Mesenchymal stem cell (in vitro differentiated cells and primary cell): ENCODE measurements around the gene PTPRN2.

Experiments
- DNase-seq: peaks from one replicate; pipeline ENCODE4 v3.0.0-alpha.2; 2013
- H2AFZ ChIP-seq: one replicate; pipeline ENCODE4 v1.6.1; 2013; ENCODE audit warnings: low read depth, mild to moderate bottlenecking, control low read depth, inconsistent platforms, low read length, moderate library complexity
- H2AK5ac ChIP-seq: 2 replicates; pipeline ENCODE4 v1.6.1; 2013; ENCODE audit warnings: low read length, moderate library complexity, mild to moderate bottlenecking, inconsistent platforms; ENCODE audit not compliant: severe bottlenecking
- H2BK120ac ChIP-seq: one replicate; pipeline ENCODE4 v1.6.1; 2013; ENCODE audit warnings: low read depth, mild to moderate bottlenecking, inconsistent platforms, low read length, moderate library complexity
- H2BK12ac ChIP-seq, 2 experiments: one replicate each; pipeline ENCODE4 v1.6.1; 2013; ENCODE audit warnings: inconsistent platforms in 2 of 2, low read length in 2 of 2, mild to moderate bottlenecking in 2 of 2, moderate library complexity in 2 of 2, control low read depth in 1 of 2
- H2BK15ac ChIP-seq: one replicate; pipeline ENCODE4 v1.6.1; 2013; ENCODE audit warnings: mild to moderate bottlenecking, low read depth, inconsistent platforms; ENCODE audit not compliant: poor library complexity, severe bottlenecking
- H2BK5ac ChIP-seq: 2 replicates; pipeline ENCODE4 v1.6.1; 2013; ENCODE audit warnings: low read depth, mild to moderate bottlenecking, low read length, control low read depth, inconsistent platforms; ENCODE audit not compliant: poor library complexity, severe bottlenecking
- H3K14ac ChIP-seq, 2 experiments: one replicate each; pipeline ENCODE4 v1.6.1; 2013; ENCODE audit warnings: inconsistent platforms in 2 of 2, low read length in 2 of 2, control low read depth in 1 of 2, mild to moderate bottlenecking in 1 of 2, moderate library complexity in 1 of 2
- H3K18ac ChIP-seq, 2 experiments: one replicate each; pipeline ENCODE4 v1.6.1; 2013; ENCODE audit warnings: inconsistent platforms in 2 of 2, low read length in 2 of 2, control low read depth in 1 of 2, low read depth in 1 of 2, mild to moderate bottlenecking in 1 of 2
- H3K23ac ChIP-seq, 2 experiments: one replicate each; pipeline ENCODE4 v1.6.1; 2013; ENCODE audit warnings: inconsistent platforms in 2 of 2, low read length in 2 of 2, mild to moderate bottlenecking in 2 of 2, moderate library complexity in 2 of 2, control low read depth in 1 of 2
- H3K27ac ChIP-seq: 2 replicates; pipeline ENCODE4 v1.5.1; 2013; ENCODE audit warnings: mild to moderate bottlenecking, moderate library complexity, low read length, control low read depth, inconsistent platforms; ENCODE audit not compliant: poor library complexity, severe bottlenecking
- H3K27me3 ChIP-seq, 2 experiments: 2 replicates each; pipeline versions ENCODE4 v1.6.1 to v1.7.0; 2013; ENCODE audit warnings: low read length in 2 of 2, mild to moderate bottlenecking in 2 of 2, moderate library complexity in 2 of 2, control low read depth in 1 of 2, inconsistent platforms in 1 of 2; ENCODE audit not compliant: control insufficient read depth in 1 of 2, insufficient read depth in 1 of 2
- H3K36me3 ChIP-seq, 2 experiments: 2 replicates each; pipeline versions ENCODE4 v1.6.1 to v1.7.0; 2013; ENCODE audit warnings: low read length in 2 of 2, control low read depth in 1 of 2, inconsistent platforms in 1 of 2, low read depth in 1 of 2, mild to moderate bottlenecking in 1 of 2; ENCODE audit not compliant: insufficient read depth in 2 of 2, control insufficient read depth in 1 of 2
- H3K4ac ChIP-seq, 2 experiments: one replicate each; pipeline ENCODE4 v1.6.1; 2013; ENCODE audit warnings: inconsistent platforms in 2 of 2, low read length in 2 of 2, mild to moderate bottlenecking in 2 of 2, moderate library complexity in 2 of 2, control low read depth in 1 of 2, low read depth in 1 of 2
- H3K4me1 ChIP-seq: 2 replicates; pipeline ENCODE4 v1.6.1; 2013; ENCODE audit warnings: low read depth, low read length, control low read depth; ENCODE audit not compliant: control insufficient read depth, insufficient read depth
- H3K4me2 ChIP-seq: 2 replicates; pipeline ENCODE4 v1.6.1; 2013; ENCODE audit warnings: low read length, mild to moderate bottlenecking, inconsistent platforms; ENCODE audit not compliant: poor library complexity, severe bottlenecking
- H3K4me3 ChIP-seq, 2 experiments: 2 replicates each; pipeline versions ENCODE4 v1.5.1 to v1.7.0; 2013; ENCODE audit warnings: low read length in 2 of 2, mild to moderate bottlenecking in 2 of 2, control low read depth in 1 of 2, low read depth in 1 of 2; ENCODE audit not compliant: insufficient read depth in 1 of 2
- H3K79me1 ChIP-seq: replicated peaks from 2 replicates; pipeline ENCODE4 v1.6.1; 2013; ENCODE audit warnings: mild to moderate bottlenecking, control low read depth, low read length, inconsistent platforms; ENCODE audit not compliant: poor library complexity, severe bottlenecking
- H3K9ac ChIP-seq: 2 replicates; pipeline ENCODE4 v1.7.0; 2013; ENCODE audit warnings: mild to moderate bottlenecking, low read length, moderate library complexity
- H3K9me3 ChIP-seq: 2 replicates; pipeline ENCODE4 v1.7.0; 2013; ENCODE audit warnings: mild to moderate bottlenecking, low read length; ENCODE audit not compliant: control insufficient read depth
- H4K8ac ChIP-seq: one replicate; pipeline ENCODE4 v1.6.1; 2013; ENCODE audit warnings: inconsistent platforms, mild to moderate bottlenecking, low read length, moderate library complexity
- H4K91ac ChIP-seq: one replicate; pipeline ENCODE4 v1.6.1; 2013; ENCODE audit warnings: mild to moderate bottlenecking, low read length, inconsistent platforms
- WGBS: methylation state at CpG from one replicate; pipeline ENCODE4 v1.1.7; 2013; ENCODE audit warnings: mixed read lengths; 5-methylcytosine and 5-hydroxymethylcytosine counted together

Gene PTPRN2

GRCh38 chr7:158444501-158445420, 142.9 kb downstream of the PTPRN2 start:
- no peaks in the 10 kb centered on the region for H3K36me3 ChIP-seq
- H4K8ac ChIP-seq, result no peak overlapping the region
- no peak overlapping the region for H2BK120ac ChIP-seq
- no peak overlapping the region for H2AK5ac ChIP-seq
- H4K91ac ChIP-seq, result no peak overlapping the region
- no peak overlapping the region for H2BK12ac ChIP-seq
- no peaks in the 10 kb centered on the region for H3K79me1 ChIP-seq
- no peak overlapping the region for H2BK15ac ChIP-seq
- H3K18ac ChIP-seq, result no peak overlapping the region
- no peak overlapping the region for H3K4ac ChIP-seq
- no peak for DNase-seq
- no peaks in the 10 kb centered on the region for H3K4me1 ChIP-seq
- no peak overlapping the region for H3K27ac ChIP-seq
- no peak overlapping the region for H3K23ac ChIP-seq
- no peak overlapping the region for H3K9ac ChIP-seq
- no peak overlapping the region for H3K4me3 ChIP-seq
- WGBS, result 81% methylated on average over 25 of the region's 25 CpGs
- H3K4me2 ChIP-seq, result no peak overlapping the region
- no peak overlapping the region for H2AFZ ChIP-seq
- no peaks in the 10 kb centered on the region for H3K9me3 ChIP-seq
- no peak overlapping the region for H2BK5ac ChIP-seq
- no peaks in the 10 kb centered on the region for H3K27me3 ChIP-seq
- no peak overlapping the region for H3K14ac ChIP-seq

- Histone ChIP-seq H4K91ac (no peak overlapping the region), H3K36me3 (no peaks in the 10 kb centered on the region), H3K9me3 (no peaks in the 10 kb centered on the region), H2BK15ac (no peak overlapping the region), H2AFZ (no peak overlapping the region), H3K18ac (no peak overlapping the region), H2BK120ac (no peak overlapping the region), H3K27ac (no peak overlapping the region), H3K4ac (no peak overlapping the region), H3K4me1 (no peaks in the 10 kb centered on the region), H4K8ac (no peak overlapping the region), H3K23ac (no peak overlapping the region), H3K79me1 (no peaks in the 10 kb centered on the region), H3K4me3 (no peak overlapping the region), H2BK12ac (no peak overlapping the region), H3K4me2 (no peak overlapping the region), H3K9ac (no peak overlapping the region), H3K27me3 (no peaks in the 10 kb centered on the region), H3K14ac (no peak overlapping the region), H2AK5ac (no peak overlapping the region), H2BK5ac (no peak overlapping the region)
- WGBS, result 80% methylated on average over 19 of the region's 19 CpGs
- DNase-seq, result no peak
These were observed 143.7 kb downstream of the PTPRN2 start for GRCh38 chr7:158443688-158444483.

GRCh38 chr7:158443014-158443687, 144.5 kb downstream of the PTPRN2 start:
- Histone ChIP-seq H2BK15ac (no peak overlapping the region), H3K36me3 (no peaks in the 10 kb centered on the region), H4K8ac (no peak overlapping the region), H3K9ac (no peak overlapping the region), H3K14ac (no peak overlapping the region), H3K4ac (no peak overlapping the region), H3K23ac (no peak overlapping the region), H3K4me1 (no peaks in the 10 kb centered on the region), H3K18ac (no peak overlapping the region), H3K27ac (no peak overlapping the region), H2BK120ac (no peak overlapping the region), H2AK5ac (no peak overlapping the region), H2BK5ac (no peak overlapping the region), H3K4me3 (no peak overlapping the region), H3K9me3 (no peaks in the 10 kb centered on the region), H4K91ac (no peak overlapping the region), H3K79me1 (no peaks in the 10 kb centered on the region), H3K4me2 (no peak overlapping the region), H3K27me3 (no peaks in the 10 kb centered on the region), H2AFZ (no peak overlapping the region), H2BK12ac (no peak overlapping the region)
- DNase-seq, result no peak
- WGBS, result 73% methylated on average over 28 of the region's 28 CpGs

GRCh38 chr7:158442260-158442659, 145.4 kb downstream of the PTPRN2 start:
- no peak overlapping the region for H3K23ac ChIP-seq
- H3K9me3 ChIP-seq, result no peaks in the 10 kb centered on the region
- H3K4ac ChIP-seq, result no peak overlapping the region
- no peak overlapping the region for H3K4me2 ChIP-seq
- no peak overlapping the region for H3K18ac ChIP-seq
- H3K4me1 ChIP-seq, result no peaks in the 10 kb centered on the region
- no peaks in the 10 kb centered on the region for H3K36me3 ChIP-seq
- no peak for DNase-seq
- H3K79me1 ChIP-seq, result no peaks in the 10 kb centered on the region
- no peak overlapping the region for H3K9ac ChIP-seq
- H3K4me3 ChIP-seq, result no peak overlapping the region
- H2BK12ac ChIP-seq, result no peak overlapping the region
- H4K8ac ChIP-seq, result no peak overlapping the region
- no peak overlapping the region for H2BK120ac ChIP-seq
- H2BK5ac ChIP-seq, result no peak overlapping the region
- H4K91ac ChIP-seq, result no peak overlapping the region
- no peak overlapping the region for H3K14ac ChIP-seq
- H2AFZ ChIP-seq, result no peak overlapping the region
- H2BK15ac ChIP-seq, result no peak overlapping the region
- H3K27me3 ChIP-seq, result no peaks in the 10 kb centered on the region
- H3K27ac ChIP-seq, result no peak overlapping the region
- WGBS, result 88% methylated on average over 4 of the region's 4 CpGs
- H2AK5ac ChIP-seq, result no peak overlapping the region
